NK-92 treated with Interleukin-12 subunit alpha and Interleukin-12 subunit beta, amount 100 ng/mL, for 24 hours (cell line): ENCODE results near the gene CRYBG1.

ENCODE experiments used
- DNase-seq: peaks from one replicate; lab custom pipeline; 2025; lab: John Stamatoyannopoulos, UW

CRYBG1 gene

DNA sequence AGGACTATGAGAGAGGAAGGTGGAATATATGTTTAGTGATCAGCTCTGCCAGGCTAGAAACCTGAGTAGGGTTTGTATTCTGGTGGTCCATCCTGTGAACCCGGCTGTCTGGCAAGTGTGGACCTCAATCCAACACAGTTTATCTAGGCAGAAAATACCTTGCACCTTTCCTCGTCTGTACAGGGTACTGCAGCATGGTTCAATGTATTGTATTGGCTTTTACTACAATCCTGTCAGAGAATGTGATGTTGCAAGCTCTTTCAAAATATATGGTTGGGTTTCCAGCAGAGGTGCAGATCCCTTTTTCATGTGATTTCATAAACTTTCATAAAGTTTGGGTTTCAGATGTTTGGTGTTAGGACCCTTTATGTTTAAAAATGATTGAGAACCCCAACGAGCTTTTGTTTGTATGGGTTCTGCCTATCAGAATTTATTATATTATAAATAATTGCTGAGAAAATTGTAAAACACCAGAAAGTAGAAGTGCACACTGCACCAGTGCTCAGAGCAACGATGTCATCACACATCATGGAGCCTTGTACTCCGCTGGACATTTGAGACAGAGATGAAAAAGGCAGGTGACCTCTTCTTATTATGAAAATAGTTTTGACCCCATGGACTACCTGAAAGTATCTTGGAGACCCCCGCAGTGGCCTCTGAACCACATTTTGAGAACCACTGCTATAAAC is 162.2 kb downstream of the CRYBG1 start:
- no peak for DNase-seq

DNA sequence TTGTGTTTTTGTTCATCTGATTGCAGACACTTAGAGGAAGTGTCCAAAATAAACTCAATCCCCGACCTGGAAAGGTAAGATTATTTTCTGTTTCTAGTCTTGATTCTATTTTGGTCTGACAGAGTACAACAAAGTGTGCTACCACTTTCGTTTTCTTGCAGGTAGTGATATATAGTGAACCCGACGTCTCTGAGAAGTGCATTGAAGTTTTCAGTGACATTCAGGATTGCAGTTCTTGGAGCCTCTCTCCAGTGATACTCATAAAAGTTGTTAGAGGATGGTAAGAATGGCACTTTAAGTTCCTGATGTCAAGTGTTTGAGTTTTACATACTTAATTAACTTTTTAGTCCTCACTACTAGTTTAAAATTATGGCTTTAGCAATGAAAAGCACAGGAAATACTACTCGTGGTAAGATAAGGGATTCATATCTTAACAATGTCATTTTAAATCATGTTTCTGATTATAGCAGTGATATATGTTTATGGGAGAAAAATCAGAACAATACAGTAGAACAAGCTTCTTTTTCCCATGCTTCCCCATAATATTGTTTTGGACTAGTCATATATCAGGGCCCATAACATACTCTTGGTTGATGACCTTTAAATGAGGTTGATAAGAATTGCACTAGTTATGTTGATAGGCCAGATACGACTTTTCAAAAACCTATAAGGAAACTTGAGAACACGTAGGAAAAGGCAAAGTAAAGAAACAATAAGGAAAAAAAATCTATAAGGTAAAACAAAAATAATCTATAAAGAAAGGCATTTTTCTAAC is 164.8 kb downstream of the CRYBG1 start:
- DNase-seq, result no peak

DNA sequence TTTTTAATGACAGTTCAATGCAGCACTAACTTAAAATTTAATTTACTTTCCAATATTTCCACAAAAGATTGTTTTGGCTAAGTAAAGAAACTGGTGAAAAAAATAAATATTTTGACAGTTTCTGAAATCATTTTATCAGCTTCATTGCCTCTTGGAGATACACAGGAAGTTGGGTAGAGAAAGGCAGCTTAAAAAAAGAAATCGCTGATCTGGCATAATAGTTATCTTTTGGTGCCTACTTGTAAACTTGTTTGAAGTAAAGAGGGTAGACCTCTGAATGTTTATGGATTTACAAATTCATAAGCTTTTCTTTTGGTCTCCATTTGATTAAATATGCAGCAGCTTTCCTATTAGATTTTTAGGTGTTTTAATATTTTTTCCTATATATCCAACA is 165.4 kb downstream of the CRYBG1 start:
- no peak for DNase-seq

GRCh38 chr6:106527117-106527516 is 166.6 kb downstream of the CRYBG1 start:
- no peak for DNase-seq

GRCh38 chr6:106527979-106528378 is 167.5 kb downstream of the CRYBG1 start:
- DNase-seq, result no peak

DNA sequence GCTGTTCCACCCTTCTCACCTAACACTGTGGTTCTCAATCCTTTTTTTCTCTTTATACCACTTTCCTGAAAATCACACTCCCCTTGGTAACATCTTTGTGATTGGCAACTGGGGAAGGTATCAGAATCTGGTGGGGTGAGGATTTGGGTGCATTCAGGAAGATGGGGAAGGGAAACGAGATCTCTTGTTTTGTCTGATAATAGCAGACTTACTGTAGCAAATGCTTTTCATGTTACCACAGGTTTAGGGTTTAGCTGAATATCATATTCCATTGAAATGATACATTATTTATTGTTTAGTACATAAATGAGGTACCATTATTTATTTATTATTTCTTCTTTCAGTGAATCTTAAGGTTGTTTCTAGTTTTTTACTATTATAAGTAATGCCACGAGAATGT is 168.0 kb downstream of the CRYBG1 start:
- DNase-seq, result no peak

DNA sequence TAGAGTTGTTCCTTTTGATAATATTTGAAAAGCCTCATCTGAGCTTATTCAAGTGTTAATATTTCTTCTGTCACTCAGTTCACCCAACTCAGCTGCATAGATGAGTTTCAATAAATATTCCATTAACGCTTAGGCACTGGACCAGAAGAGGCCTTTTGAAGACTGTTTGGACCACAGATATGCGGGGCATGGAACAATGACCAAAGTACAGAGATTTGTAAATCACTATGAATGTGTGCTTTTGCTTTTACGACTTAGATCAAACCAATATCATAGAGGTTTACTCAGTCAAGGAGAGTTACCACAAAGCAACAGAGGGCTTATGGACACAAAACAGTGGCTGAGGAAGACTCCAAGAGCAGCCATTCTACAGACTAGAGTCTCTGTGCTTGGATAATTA is 168.9 kb downstream of the CRYBG1 start:
- DNase-seq, result no peak

DNA sequence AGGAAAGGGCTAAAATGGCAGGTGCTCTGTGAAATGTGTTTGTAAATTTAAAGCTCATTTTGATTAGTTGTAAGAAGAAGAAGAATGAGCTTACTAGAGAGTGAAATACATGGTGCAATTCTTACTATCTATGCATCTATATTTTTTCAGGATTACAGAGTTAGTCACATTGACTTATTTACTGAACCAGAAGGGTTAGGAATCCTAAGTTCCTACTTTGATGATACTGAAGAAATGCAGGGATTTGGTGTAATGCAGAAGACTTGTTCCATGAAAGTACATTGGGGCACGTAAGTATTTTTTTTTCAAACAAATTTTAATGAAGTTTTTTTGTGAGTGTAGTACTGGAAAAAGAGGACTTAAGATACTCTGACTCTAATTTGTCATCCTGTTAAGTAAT is 169.5 kb downstream of the CRYBG1 start:
- no peak for DNase-seq

DNA sequence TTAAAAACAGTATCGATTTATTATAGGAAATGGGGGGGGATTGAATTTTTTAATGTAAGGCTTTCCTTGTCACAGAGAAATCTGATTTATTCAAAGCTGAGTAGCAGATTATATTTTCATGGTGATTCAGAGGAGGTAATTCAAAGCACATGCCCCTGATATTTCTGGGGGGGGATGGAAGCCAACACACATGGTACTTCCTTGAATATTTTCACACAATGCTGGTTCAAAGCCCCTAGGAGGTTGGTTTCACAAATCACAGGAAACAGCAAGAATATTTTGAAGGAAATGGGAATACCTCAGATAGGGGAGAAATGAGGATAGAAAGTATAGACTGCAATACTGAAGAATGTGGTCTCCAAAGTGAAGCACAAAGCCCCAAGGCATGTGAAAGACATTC is 170.0 kb downstream of the CRYBG1 start:
- no peak for DNase-seq

DNA sequence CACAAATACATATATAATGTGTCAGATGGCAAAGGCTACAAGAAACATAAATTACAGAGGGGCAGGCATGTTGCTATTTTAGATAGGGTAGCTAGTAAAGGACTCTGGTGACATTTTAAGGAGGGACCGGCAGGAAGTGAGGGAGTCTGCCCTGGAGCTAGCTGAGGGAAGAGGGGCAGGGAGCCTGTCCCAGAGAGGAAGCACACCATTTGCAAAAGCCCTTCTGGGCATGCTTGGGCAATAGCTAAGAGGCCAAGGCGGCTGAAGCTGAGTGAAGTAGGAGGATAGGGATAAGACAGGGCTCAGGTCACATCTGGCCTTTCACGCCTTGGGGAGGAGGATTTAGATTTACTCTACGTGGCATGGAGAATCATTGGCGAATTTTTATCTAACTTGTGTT is 172.5 kb downstream of the CRYBG1 start:
- DNase-seq, result no peak

GRCh38 chr6:106534004-106534403 is 173.5 kb downstream of the CRYBG1 start:
- DNase-seq, result no peak

DNA sequence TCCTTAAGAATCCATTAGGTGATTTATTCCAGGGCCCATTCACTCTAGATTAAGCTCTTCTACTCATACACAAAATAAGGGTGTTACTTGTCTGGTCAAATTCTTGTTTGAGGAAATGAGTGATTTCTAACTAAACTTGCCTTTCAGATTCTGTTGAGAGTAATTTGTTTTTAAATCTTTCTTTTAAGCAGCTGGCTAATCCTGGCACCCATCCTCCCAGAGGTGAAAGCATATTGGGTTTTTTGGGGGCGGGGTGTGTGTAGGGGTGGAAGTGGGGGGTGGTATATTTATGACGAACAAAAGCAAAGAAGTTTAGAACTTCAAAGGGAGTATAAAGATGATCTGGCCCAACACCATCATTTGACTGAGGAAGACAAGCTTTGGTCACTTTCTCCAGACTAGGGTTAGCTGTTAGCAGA is 174.1 kb downstream of the CRYBG1 start:
- no peak for DNase-seq

DNA sequence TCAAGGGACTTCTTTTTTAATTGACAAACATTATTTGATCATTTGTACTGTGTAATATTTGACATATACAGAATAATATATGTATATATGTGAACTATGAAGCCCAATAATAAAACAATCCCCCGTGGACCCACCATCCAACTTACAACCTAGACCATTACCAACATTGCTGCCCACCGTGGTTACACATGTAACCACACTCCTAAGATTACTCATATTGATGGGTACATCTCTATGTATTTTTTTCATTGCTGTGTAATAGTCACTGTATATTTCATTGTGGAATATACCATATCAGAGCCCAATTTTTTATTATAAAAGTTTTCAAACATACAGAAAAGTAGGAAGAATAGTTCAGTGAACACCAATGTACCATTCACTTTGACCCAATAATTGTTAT is 174.5 kb downstream of the CRYBG1 start:
- DNase-seq, result no peak

GRCh38 chr6:106536357-106536756 is 175.8 kb downstream of the CRYBG1 start:
- no peak for DNase-seq

- DNase-seq, result no peak
Observed at GRCh38 chr6:106536851-106537250, 176.3 kb downstream of the CRYBG1 start.

- no peak for DNase-seq
Observed at GRCh38 chr6:106537662-106538061, 177.1 kb downstream of the CRYBG1 start.

DNA sequence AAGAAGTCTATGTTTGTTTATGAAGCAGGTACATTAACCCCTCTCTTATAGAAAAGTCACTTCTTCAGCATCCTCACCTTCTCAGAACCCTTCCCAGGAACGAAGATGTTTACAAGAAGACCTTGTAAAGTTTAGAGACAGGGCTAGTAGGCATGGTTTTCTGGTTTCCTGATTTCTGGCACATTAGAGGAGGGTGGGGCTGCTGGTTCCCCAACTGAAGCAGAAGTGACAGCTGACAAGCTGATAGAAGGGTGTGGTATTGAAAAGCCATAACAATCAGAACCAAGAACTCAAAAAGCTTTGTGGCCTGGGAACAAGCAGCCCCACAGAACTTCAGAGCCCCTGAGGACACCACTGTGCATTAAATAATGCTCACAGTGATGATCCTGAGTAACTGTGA is 177.6 kb downstream of the CRYBG1 start:
- no peak for DNase-seq

DNA sequence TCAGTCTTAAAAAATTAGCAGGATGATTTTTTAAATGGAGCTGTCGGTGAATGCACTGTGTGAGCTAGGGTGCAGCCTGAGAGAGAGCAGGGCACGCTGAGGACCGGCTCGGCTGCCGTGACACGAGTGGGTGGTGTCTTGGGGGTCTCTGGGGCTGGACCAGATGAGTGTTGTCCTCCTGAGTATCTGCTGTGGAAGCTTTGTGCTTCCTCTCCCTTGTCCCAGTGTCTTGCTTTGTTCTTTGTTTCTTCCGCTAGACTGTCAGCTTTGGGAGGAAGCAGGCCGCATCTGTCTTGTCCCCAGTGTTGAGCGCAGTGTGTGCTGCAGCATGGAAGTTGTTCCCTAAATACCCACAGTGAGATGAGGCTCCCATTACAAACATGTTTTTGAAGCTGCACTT is 179.4 kb downstream of the CRYBG1 start:
- no peak for DNase-seq

GRCh38 chr6:106540432-106540831 is 179.9 kb downstream of the CRYBG1 start:
- no peak for DNase-seq

- DNase-seq, result no peak
Observed at GRCh38 chr6:106540907-106541306, 180.4 kb downstream of the CRYBG1 start.

DNA sequence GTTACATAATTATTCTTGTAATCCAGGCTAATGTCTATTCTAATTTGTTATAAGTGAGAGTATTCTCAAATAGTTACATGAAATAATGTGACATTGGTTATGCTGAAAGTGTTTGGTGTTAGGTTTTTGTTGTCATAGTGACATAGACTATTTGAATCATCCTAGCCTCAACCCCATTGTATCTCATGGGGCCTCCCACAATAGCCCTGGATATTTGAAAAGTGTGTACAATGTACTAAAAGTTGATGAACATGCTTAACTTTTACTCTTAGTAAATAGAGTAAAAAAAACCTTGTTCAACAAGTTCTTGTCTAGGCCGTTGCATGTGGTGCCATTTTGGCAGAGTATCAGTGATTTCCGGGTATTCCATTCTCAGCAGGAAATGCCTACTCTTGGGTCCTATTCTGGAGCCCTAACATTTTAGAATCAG is 185.8 kb downstream of the CRYBG1 start:
- no peak for DNase-seq

DNA sequence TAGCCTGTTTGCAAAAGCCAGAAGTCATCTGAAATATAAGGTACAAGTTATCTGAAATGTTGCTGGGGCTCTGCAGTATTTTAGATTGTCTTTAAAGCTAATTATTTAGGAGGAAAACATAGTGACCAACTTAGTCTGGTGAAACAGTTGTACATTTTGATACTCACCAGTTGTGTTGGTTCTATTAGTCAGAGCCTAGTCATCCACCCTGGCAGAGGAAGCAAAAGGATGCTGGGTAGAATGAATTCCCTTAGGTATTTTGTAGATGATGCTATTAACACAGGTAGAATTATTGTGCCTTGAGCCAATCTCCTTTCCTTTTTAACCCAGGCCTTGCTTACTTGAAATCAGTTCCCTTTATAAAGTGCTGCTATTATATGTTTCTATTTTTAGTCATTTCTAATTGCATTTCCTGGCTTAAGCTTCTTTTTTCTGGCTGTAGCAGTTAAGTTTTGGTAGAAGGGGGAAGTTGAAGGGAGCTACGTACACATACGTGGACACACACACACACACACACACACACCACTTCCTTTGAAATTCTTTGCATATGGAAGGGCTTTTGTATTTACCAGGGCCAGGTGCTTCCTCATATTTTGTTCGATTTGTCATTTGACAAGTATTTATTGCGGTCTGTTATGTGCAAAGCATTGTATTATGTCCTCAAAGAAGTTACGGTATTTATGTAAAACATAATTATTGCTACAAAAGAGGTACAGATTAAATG is 186.3 kb downstream of the CRYBG1 start:
- no peak for DNase-seq
